HUES48 (cell line): ENCODE data around the gene DIO1.

ENCODE experiments used
- H3K27ac ChIP-seq: one replicate; pipeline ENCODE4 v1.7.0; 2013; ENCODE audit warnings: low read depth, low read length, inconsistent platforms
- H3K27me3 ChIP-seq: 2 replicates; pipeline ENCODE4 v1.6.1; 2013; ENCODE audit warnings: mild to moderate bottlenecking, low read length; ENCODE audit not compliant: control insufficient read depth, insufficient read depth
- H3K36me3 ChIP-seq: 2 replicates; pipeline ENCODE4 v1.6.1; 2013; ENCODE audit warnings: low read length; ENCODE audit not compliant: control insufficient read depth, insufficient read depth
- H3K4me1 ChIP-seq: 2 replicates; pipeline ENCODE4 v1.6.1; 2013; ENCODE audit warnings: mild to moderate bottlenecking, low read length; ENCODE audit not compliant: control insufficient read depth, insufficient read depth
- H3K4me3 ChIP-seq: 2 replicates; pipeline ENCODE4 v1.5.1; 2013; ENCODE audit warnings: mild to moderate bottlenecking, low read depth, low read length
- H3K9ac ChIP-seq: 2 replicates; pipeline ENCODE4 v1.6.1; 2013; ENCODE audit warnings: mild to moderate bottlenecking, low read depth, low read length, moderate library complexity
- H3K9me3 ChIP-seq: 2 replicates; pipeline ENCODE4 v1.6.1; 2013; ENCODE audit warnings: low read length; ENCODE audit not compliant: control insufficient read depth, insufficient read depth

Gene DIO1

GRCh38 chr1:53954128-53954527 is 60.1 kb downstream of the DIO1 start:
- H3K9me3 ChIP-seq, result no peaks in the 10 kb centered on the region
- H3K9ac ChIP-seq, result no peak overlapping the region
- peaks cover 23% of the 10 kb centered on the region for H3K4me1 ChIP-seq
- H3K27ac ChIP-seq, result no peak overlapping the region
- peaks cover 50% of the 10 kb centered on the region for H3K36me3 ChIP-seq
- H3K27me3 ChIP-seq, result no peaks in the 10 kb centered on the region
- no peak overlapping the region for H3K4me3 ChIP-seq

- H3K27ac ChIP-seq, result peak overlapping the region; percentile 77
- no peaks in the 10 kb centered on the region for H3K9me3 ChIP-seq
- no peaks in the 10 kb centered on the region for H3K27me3 ChIP-seq
- H3K4me3 ChIP-seq, result no peak overlapping the region
- H3K4me1 ChIP-seq, result peaks cover 14% of the 10 kb centered on the region
- no peak overlapping the region for H3K9ac ChIP-seq
- H3K36me3 ChIP-seq, result peaks cover 71% of the 10 kb centered on the region
These were observed 62.6 kb downstream of the DIO1 start for GRCh38 chr1:53956308-53957168.

GRCh38 chr1:53957194-53957818 is 63.3 kb downstream of the DIO1 start:
- Histone ChIP-seq H3K4me1 (peaks cover 14% of the 10 kb centered on the region), H3K9ac (no peak overlapping the region), H3K27me3 (no peaks in the 10 kb centered on the region), H3K4me3 (no peak overlapping the region), H3K36me3 (peaks cover 71% of the 10 kb centered on the region), H3K27ac (peak overlapping the region; percentile 77), H3K9me3 (no peaks in the 10 kb centered on the region)

GRCh38 chr1:53959664-53960250 is 65.8 kb downstream of the DIO1 start:
- Histone ChIP-seq H3K36me3 (peaks cover 70% of the 10 kb centered on the region), H3K27me3 (no peaks in the 10 kb centered on the region), H3K9me3 (no peaks in the 10 kb centered on the region), H3K27ac (no peak overlapping the region), H3K4me3 (no peak overlapping the region), H3K4me1 (peaks cover 14% of the 10 kb centered on the region), H3K9ac (no peak overlapping the region)
